Thoracic aorta (tissue), 2 donors: ENCODE measurements around the gene SPA17. TPM values are rescaled to one million over a fixed set of nuclear protein-coding genes. Genes with fewer than 3 reads are reported as not detected.

ENCODE experiments used
- ATAC-seq: fragments of 150-250 bp; one replicate; pipeline ENCODE4 v1.8.0; 2017; ENCODE audit warnings: low read depth; ENCODE audit not compliant: insufficient number of reproducible peaks, low FRiP score
- DNase-seq: peaks from one replicate; pipeline ENCODE4 v3.0.0-alpha.2; 2020; ENCODE audit warnings: low spot score
- H3K27ac ChIP-seq, 2 donors: fragments of 200-600 bp; sonication (generic); 1 replicate in 1 of 2; 2 replicates in 1 of 2; pipeline ENCODE4 v1.5.1; 2016; ENCODE audit warnings: mild to moderate bottlenecking in 2 of 2, moderate library complexity in 2 of 2
- H3K27me3 ChIP-seq: fragments of 200-600 bp; sonication (generic); replicated peaks from 2 replicates; pipeline ENCODE4 v1.6.0; 2016; ENCODE audit warnings: mild to moderate bottlenecking; ENCODE audit not compliant: insufficient read depth
- H3K36me3 ChIP-seq: fragments of 200-600 bp; sonication (generic); one replicate; pipeline ENCODE4 v1.5.1; 2016
- H3K4me1 ChIP-seq, 2 donors: fragments of 200-600 bp; sonication (generic); 1 replicate in 1 of 2; 2 replicates in 1 of 2; pipeline versions ENCODE4 v1.5.1 to v1.6.0; 2016; ENCODE audit warnings: low read depth in 2 of 2, mild to moderate bottlenecking in 1 of 2; ENCODE audit not compliant: control insufficient read depth in 1 of 2
- H3K4me3 ChIP-seq: fragments of 200-600 bp; sonication (generic); 2 replicates; pipeline ENCODE4 v1.5.1; 2016; ENCODE audit warnings: mild to moderate bottlenecking
- H3K9me3 ChIP-seq: fragments of 200-600 bp; sonication (generic); 2 replicates; pipeline ENCODE4 v1.5.1; 2016
- CTCF ChIP-seq: fragments of 200-600 bp; sonication (generic); IDR thresholded peaks from one replicate; pipeline ENCODE4 v1.5.1; 2019; ENCODE audit warnings: antibody characterized with exemption
- total RNA-seq, 2 donors: library from RNA; depleted of rRNA; stranded (reverse); fragments of >200 nt; gene quantifications; one replicate each; pipeline versions ENCODE4 v1.1.0 to v1.2.3, GENCODE V29; 2016

Gene SPA17
- total RNA-seq, 2 donors from 2014 or later = 3.9 to 6.4 TPM

DNA sequence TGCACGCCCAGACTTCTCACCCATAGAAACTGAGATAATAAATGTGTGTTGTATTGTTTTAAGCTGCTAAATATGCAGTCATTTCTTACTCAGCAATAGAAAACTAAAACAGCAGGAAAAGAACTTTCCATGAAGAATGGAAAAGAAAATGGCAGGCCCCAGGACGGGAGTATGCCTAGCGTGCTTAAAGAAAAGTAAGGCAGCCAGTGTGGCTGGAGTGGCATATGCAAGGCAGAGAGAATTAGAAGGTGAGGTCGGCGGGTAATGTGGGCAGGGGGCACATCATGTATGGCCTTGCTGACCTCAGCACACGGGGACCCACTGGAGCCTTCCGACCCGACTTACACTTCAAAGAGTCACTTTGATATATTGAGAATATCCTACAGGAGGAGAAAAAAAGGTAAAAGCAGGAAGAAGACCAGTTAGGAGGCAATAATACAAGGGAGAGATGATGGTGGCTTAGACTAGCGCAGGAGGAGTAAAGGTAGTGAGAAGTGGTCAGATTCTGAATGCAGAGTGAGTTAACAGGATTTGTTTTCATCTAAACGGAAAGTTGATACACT, 30.6 kb upstream of the SPA17 start:
- ATAC-seq (no peak), DNase-seq (no peak)
- Histone ChIP-seq H3K9me3 (no peaks in the 10 kb centered on the region), H3K27ac (peak overlapping the region; percentile 80 to 81), H3K27me3 (no peaks in the 10 kb centered on the region), H3K36me3 (no peaks in the 10 kb centered on the region), H3K4me3 (no peak overlapping the region), H3K4me1 (peaks cover 5 to 24% of the 10 kb centered on the region in 2 donors)
- TF ChIP-seq CTCF = no peak

- Histone ChIP-seq H3K27me3 (no peaks in the 10 kb centered on the region), H3K9me3 (no peaks in the 10 kb centered on the region), H3K4me1 (peaks cover 5 to 24% of the 10 kb centered on the region in 2 donors), H3K27ac (peak overlapping the region; percentile 80 to 81), H3K36me3 (no peaks in the 10 kb centered on the region), H3K4me3 (peak overlapping the region; percentile 59)
- no peak for TF ChIP-seq CTCF
- DNase-seq (no peak), ATAC-seq (peak; percentile 95)
These were observed 29.9 kb upstream of the SPA17 start for GRCh38 chr11:124643605-124644425.

DNA sequence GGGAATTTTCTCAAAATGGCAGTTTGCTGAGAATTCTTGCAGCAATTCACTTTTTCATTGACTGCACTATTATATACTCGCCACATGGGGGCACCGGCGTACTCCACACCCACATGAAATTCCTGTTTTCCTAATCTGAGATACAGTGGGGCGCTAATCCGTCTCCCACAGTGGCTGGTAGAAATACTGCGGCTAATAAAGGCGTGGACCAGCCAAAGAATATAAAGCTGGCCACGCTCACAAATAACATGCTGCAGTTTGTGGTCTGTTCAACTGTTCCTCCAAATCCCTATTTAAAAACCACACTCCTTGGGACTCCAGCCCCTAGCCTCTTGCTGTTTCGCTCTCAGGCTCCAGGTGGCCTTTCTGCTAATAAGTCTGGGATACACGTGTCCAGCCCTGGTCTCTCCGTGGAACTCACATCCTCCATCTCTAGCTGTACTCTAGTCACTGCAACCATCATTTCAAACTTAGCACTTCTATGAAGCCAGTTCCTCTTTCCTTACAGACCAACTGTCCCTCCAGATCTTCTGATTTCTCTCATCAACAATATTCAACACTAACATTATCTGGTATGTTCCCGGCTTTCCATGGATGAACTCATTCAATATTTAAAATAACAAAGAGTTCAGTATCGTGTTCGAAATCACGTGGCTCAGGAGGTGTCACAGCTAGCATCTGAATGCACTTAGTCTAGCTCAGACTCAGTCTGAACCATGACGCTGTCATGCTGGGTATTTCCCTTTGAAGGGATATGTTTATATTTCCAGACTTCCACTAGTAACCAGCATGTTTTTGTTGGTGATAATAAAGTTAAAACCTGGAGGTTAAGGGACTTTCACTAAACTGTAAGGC, 29.1 kb upstream of the SPA17 start:
- Histone ChIP-seq H3K36me3 (no peaks in the 10 kb centered on the region), H3K4me3 (peak overlapping the region; percentile 59), H3K27me3 (no peaks in the 10 kb centered on the region), H3K27ac (peak overlapping the region; percentile 80 to 81), H3K4me1 (peaks cover 5 to 24% of the 10 kb centered on the region in 2 donors), H3K9me3 (no peaks in the 10 kb centered on the region)
- peak; percentile 85 for TF ChIP-seq CTCF
- no peak for DNase-seq
- ATAC-seq = peak; percentile 63

DNA sequence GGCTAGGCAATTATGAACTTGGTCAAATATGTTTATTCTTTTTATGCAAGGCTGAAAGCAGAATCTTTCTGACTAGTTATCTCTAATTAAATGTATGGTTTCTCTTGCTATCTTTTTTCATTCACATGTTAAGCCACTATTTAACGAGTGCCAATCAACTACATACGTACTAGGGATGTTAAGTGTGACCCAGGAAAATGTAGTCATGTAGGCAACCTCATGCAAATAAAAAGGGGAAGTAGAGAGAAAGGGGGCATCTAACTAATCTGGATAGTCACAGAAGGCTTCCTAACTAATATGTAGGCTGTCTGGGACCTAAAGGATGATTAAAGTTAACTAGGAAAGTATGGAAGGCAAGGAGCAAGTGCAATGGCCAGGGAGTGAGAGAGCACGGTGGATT, 27.6 kb upstream of the SPA17 start:
- DNase-seq = no peak
- Histone ChIP-seq H3K27ac (no peak overlapping the region), H3K9me3 (no peaks in the 10 kb centered on the region), H3K4me1 (peaks cover 5 to 24% of the 10 kb centered on the region in 2 donors), H3K27me3 (no peaks in the 10 kb centered on the region), H3K4me3 (no peak overlapping the region), H3K36me3 (no peaks in the 10 kb centered on the region)
- TF ChIP-seq CTCF = no peak
- no peak for ATAC-seq

DNA sequence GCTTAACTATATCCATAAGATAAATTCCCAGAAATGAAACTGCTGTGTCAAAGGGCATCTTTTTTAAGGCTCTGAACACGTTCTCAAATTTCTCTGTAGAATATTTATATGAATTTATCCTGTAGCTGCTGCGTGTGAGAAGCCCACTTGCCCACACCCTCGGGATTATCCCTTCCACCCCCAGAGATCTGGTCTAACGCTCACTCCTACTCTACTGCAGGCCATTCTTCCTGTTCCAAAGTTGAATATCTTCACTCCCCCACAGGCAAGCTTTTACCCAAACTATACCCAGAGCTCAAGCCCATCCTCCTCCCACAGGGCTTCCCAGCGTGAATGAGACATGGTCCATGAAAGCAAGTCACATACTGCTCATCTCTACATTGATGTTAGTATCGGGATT, 25.1 kb upstream of the SPA17 start:
- DNase-seq (no peak), ATAC-seq (no peak)
- H3K27ac ChIP-seq = no peak overlapping the region
- TF ChIP-seq CTCF = no peak
- no peak overlapping the region for H3K4me3 ChIP-seq
- H3K27me3 ChIP-seq = no peaks in the 10 kb centered on the region
- no peaks in the 10 kb centered on the region for H3K9me3 ChIP-seq
- peaks cover 0 to 15% of the 10 kb centered on the region in 2 donors for H3K4me1 ChIP-seq
- no peaks in the 10 kb centered on the region for H3K36me3 ChIP-seq
